HG02852 (cell line): ENCODE results near the gene RPA1.
A peak's percentile ranks its signal among the peaks of the same experiment; 100 is the strongest.
"Not testable (repeated sequence)": the region's sequence is repeated elsewhere in the genome, so short reads cannot be mapped to it uniquely, and the experiment has no call there.

ENCODE experiments used
- ATAC-seq: cut with Tn5 transposase; IDR thresholded peaks from one replicate; pipeline ENCODE4 v1.9.1; 2021; ENCODE audit warnings: mild to moderate bottlenecking, moderate library complexity; ENCODE audit not compliant: unreplicated experiment

RPA1 gene

GRCh38 chr17:1829592-1830257 is at the start of gene RPA1, which contains the start of gene SMYD4:
TSS of gene RPA1 (plus strand) at chr17:1830005. CDS start at chr17:1830094, 89 bp downstream.
TSS of gene SMYD4 (minus strand) at chr17:1829902. CDS start at chr17:1827994, 1,908 bp downstream.
- ATAC-seq, result peak; percentile 86

DNA sequence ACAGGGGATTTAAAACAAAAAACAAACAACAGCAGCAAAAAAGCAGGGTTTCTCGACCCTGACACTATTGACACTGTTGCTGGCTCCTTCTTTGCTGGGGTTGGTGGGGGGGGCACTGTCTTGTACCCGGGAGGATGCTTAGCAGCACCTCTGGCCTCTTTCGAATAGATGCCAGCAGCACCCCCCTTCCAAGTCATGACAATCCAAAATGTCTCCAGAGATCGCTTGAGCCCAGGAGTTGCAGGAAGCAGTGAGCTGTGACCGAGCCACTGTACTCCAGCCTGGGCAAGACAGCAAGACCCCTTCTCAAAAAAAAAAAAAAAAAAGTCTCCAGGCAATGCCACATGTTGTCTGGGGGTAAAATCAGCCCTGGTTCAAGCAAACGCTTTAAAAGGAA is 47.6 kb upstream of the RPA1 start:
- ATAC-seq, result no peak

DNA sequence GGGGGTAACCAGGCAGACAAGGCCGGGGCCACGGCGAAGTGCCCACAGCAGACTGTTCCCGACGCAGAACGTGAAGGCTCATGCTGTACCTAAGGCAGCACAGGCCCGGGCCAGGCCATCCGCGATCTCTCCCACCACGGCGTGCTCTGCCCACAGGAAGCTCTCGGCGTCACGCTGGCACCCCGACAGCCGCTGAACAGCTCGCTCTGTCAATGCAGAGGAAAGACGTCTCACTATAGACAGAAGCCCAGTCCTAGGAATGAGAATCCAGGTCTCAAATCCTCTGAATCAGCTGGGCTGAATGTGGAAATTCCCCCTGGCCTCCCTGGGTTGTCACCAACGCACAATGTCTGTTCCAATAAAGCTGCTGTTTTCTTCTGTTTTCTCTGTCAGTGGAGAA is 46.5 kb upstream of the RPA1 start:
- ATAC-seq, result no peak

GRCh38 chr17:1783834-1784611 is 45.8 kb upstream of the RPA1 start:
- no peak for ATAC-seq

- ATAC-seq, result no peak
Observed at GRCh38 chr17:1785930-1786329, 43.9 kb upstream of the RPA1 start.

DNA sequence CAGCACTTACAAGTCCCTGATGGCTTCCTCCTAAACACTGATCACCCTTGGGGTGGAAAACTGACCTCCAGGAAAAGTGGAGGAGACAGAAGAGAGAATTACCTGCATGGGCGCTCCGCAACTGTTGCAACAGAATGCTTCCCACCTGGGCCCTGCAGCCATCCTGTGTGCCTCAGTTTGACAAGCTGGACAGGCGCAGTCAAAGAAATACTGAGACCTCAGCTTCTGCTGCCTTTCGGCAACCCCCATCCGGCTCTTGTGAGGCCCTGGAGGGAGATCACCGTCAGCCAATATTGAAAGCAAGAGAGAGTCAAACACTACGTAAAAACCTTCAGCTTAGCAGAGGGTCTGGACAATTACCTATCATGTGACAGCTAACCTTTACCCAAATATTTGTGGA is 43.1 kb upstream of the RPA1 start:
- no peak for ATAC-seq

- ATAC-seq, result no peak
Observed at GRCh38 chr17:1787301-1787902, 42.4 kb upstream of the RPA1 start.

- no peak for ATAC-seq
Observed at GRCh38 chr17:1789936-1790335, 39.9 kb upstream of the RPA1 start.

DNA sequence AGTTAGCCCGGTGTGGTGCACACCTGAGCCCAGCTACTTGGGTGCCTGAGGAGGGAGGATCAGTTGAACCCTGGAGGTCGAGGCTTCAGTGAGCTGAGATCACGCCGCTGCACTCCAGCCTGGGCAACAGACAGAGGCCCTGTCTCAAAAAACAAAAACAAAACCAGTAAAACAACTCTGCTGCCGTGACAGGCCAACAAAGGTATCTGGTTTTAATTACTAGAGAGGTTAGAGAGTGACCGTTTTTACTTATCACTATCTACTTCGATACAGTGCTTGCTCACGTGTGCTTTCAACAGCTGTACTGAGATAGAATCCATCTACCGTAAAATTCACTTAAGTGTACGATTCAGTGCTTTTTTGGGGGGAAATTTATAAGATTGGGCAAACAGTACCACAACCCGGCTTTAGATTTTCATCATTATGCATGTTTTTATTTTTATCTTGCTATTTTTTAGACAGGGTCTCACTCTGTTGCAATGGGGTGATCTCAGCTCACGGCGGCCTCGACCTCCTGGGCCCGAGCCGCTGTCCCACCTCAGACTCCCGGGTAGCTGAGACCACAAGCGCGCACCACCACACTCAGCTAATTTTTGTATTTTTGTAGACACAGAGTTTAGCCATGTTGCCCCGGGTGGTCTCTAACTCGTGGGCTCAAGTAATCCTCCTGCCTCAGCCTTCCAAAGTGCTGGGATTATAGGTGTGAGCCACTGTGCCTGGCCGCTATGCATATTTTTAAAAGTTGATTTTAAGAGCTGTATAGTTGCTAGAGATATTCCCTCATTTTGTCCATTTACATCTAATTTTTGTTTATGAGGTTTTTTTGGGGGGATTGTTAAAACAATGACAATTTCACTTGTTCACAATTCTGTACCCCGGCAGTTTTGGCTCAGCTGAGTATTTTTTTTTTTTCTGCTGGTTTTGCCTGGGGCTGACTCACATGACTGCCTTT is 37.0 kb upstream of the RPA1 start:
- ATAC-seq, result no peak

- ATAC-seq, result no peak
Observed at GRCh38 chr17:1793447-1793806, 36.4 kb upstream of the RPA1 start.

DNA sequence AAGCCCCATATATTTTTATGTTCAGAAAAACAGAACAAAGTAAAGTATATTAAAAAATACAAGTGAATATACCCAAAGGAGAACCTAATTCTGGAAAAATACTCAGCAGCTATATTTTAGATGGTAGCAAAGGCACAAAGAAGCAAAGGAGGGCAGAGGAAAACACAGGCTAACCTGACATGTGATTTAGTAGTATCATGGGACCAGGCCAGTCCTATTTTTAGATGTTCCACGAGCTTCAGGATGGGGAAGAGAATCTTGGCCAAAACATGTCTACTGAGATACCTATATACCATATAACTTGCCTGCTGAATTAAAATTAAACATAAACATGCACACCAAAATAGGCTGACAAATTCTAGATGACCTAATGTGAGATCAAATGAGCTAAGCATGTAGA is 33.0 kb upstream of the RPA1 start:
- no peak for ATAC-seq

- ATAC-seq, result no peak
Observed at GRCh38 chr17:1797323-1797722, 32.5 kb upstream of the RPA1 start.

DNA sequence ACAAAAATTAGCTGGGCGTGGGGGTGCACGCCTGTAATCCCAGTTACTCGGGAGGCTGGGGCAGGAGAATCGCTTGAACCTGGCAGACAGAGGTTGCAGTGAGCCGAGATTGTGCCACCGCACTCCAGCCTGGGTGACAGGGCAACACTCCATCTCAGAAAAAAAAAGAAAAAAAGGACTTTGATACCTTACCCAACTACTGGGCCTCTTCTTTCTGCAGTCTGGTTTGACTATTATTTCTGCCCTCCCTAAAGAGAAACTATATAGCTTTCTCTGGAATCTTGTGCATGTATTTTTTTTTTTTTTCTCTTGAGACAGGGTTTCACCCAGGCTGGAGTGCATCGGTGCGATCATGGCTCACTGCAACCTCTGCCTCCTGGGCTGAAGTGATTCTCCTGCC is 32.0 kb upstream of the RPA1 start:
- not testable (repeated sequence) for ATAC-seq

GRCh38 chr17:1800240-1800639 is 29.6 kb upstream of the RPA1 start:
- no peak for ATAC-seq

GRCh38 chr17:1800712-1801111 is 29.1 kb upstream of the RPA1 start:
- ATAC-seq, result no peak

GRCh38 chr17:1802429-1802828 is 27.4 kb upstream of the RPA1 start:
- ATAC-seq, result no peak

DNA sequence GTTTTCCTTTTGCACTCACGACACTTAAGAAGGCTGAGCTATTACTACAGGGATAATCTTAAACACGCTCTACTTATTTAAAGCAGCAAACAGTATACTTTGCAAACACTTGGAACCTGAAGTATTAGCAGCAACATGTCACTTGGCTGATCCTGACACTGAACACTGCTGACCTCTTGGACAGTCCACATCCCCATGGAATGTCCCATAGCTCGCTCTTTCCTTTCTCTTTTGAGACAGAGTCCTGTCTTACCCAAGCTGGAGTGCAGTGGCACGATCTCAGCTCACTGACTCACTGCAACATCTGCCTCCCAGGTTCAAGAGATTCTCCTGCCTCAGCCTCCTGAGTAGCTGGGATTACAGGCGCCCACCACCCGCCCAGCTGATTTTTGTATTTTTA is 26.5 kb upstream of the RPA1 start:
- no peak for ATAC-seq

DNA sequence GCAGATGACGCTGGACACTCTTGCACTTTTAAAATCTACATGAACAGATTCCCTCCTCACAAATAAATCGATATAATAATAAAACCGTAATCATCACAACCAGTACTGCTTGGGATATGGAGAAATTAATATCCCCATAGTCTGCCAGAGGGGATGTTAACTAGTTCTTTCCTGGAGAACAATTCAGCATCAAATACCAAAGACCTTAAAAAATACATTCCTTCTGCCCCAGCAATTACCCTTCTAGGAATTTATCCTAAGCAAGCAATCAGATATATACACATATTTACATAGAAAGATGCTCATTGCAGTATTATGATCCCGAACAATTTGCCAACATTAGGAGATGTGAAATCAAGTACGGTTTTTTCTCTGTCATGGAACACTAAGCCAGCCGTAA is 21.9 kb upstream of the RPA1 start:
- ATAC-seq, result no peak

DNA sequence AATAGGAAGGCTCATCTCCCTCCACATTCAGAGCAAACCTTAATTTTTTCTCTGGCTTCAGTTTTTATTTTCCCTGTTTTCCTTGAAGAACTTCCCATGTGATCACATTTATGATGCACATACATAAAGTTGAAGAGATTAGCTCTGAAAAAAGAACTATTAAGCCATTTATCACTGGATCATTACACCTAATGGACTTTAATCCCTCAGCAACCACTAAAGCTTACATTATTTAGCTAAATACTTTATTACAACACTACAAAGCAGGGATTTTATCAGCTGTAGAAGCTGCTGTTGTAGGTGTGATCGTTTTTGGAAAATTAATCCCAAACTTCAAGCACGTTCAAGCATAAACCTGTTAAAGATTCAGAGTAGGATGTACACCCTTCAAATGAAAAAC is 21.2 kb upstream of the RPA1 start:
- ATAC-seq, result no peak

DNA sequence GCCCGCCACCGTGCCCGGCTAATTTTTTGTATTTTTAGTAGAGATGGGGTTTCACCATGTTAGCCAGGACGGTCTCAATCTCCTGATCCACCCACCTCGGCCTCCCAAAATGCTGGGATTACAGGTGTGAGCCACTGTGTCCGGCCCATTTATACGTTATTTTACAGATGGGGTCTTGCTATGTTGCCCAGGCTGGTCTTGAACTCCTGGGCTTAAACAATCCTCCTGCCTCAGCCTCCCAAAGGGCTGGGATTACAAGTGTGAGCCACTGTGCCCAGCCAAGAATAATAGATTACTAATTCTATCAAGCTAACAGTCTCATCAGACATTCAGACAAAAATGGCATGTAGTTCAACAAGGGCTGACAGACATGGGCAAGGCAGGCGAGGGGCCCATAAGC is 20.0 kb upstream of the RPA1 start:
- not testable (repeated sequence) for ATAC-seq
